ENCODE measurements around the gene CMC2. TPM values are rescaled to one million over a fixed set of nuclear protein-coding genes. Genes with fewer than 3 reads are reported as not detected.
A peak's percentile ranks its signal among the peaks of the same experiment; 100 is the strongest.

CMC2 gene
- total and polyA plus RNA-seq, 10 of the 15 experiments (the other 5 are each of a cell fraction or from before 2014, with no cell fraction given), result 62.8 to 251 (median 157) TPM

- Histone ChIP-seq H3K4me3 (no peak overlapping the region), H3K4me1 (ENCODE audit: control insufficient read depth, insufficient read depth, low read length) (0 out of 2 replicates have a peak, but pooled peaks cover 3% of the 10 kb centered on the region), H3K36me3 (ENCODE audit: control insufficient read depth in 2 of 2, insufficient read depth in 2 of 2, low read length in 1 of 2) (peaks cover 3 to 13% of the 10 kb centered on the region in 2 experiments; a peak in 3 of 4 replicates), H4K20me1 (ENCODE audit: control insufficient read depth, insufficient read depth) (no peaks in the 10 kb centered on the region), H3K4me2 (ENCODE audit: control insufficient read depth, insufficient read depth) (no peak overlapping the region), H3K9me3 (replicated peaks; ENCODE audit: control insufficient read depth, insufficient read depth, low read length) (no peaks in the 10 kb centered on the region), H3K9ac (ENCODE audit: control insufficient read depth, insufficient read depth, low read length) (no peak overlapping the region), H3K27me3 (replicated peaks in 1 of 2; ENCODE audit: control insufficient read depth in 2 of 2, insufficient read depth in 2 of 2, low read length in 1 of 2) (no peaks in the 10 kb centered on the region), H3K79me2 (ENCODE audit: control insufficient read depth, insufficient read depth, low read length) (no peaks in the 10 kb centered on the region), H3K27ac (ENCODE audit: control insufficient read depth, insufficient read depth) (no peak overlapping the region), H2AFZ (ENCODE audit: control insufficient read depth, low read depth, low read length) (no peak overlapping the region)
- in situ Hi-C loops (cut with MboI) (no loop called here), intact Hi-C loops (cut with micrococcal nuclease; ENCODE audit: unreplicated experiment) (no loop called here)
- TF ChIP-seq EGR1 (IDR thresholded peaks at IDR 0.05; ENCODE audit: borderline replicate concordance in 1 of 2, low read depth in 2 of 2, low read length in 2 of 2), result no peak
- TF ChIP-seq RAD21 (IDR thresholded peaks at IDR 0.05; ENCODE audit: insufficient read depth, low read depth, low read length), result 0 out of 2 replicates have a peak, but pooled peaks have one; percentile 5
- no peak for TF ChIP-seq PAX8 (IDR thresholded peaks at IDR 0.05)
- TF ChIP-seq SMARCA5 (IDR thresholded peaks at IDR 0.05), result no peak
- no peak for TF ChIP-seq BCL3 (IDR thresholded peaks at IDR 0.05; ENCODE audit: borderline replicate concordance, insufficient read depth, low read depth, low read length, poor library complexity, severe bottlenecking)
- TF ChIP-seq, protein P1, sequence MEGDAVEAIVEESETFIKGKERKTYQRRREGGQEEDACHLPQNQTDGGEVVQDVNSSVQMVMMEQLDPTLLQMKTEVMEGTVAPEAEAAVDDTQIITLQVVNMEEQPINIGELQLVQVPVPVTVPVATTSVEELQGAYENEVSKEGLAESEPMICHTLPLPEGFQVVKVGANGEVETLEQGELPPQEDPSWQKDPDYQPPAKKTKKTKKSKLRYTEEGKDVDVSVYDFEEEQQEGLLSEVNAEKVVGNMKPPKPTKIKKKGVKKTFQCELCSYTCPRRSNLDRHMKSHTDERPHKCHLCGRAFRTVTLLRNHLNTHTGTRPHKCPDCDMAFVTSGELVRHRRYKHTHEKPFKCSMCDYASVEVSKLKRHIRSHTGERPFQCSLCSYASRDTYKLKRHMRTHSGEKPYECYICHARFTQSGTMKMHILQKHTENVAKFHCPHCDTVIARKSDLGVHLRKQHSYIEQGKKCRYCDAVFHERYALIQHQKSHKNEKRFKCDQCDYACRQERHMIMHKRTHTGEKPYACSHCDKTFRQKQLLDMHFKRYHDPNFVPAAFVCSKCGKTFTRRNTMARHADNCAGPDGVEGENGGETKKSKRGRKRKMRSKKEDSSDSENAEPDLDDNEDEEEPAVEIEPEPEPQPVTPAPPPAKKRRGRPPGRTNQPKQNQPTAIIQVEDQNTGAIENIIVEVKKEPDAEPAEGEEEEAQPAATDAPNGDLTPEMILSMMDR (IDR thresholded peaks at IDR 0.05 in 2 of 3, conservative IDR thresholded peaks at IDR 0.05 in 1 of 3; ENCODE audit: control insufficient read depth in 2 of 3, extremely low read depth in 1 of 3, insufficient read depth in 1 of 3, low read depth in 3 of 3, low read length in 3 of 3), result peak; percentile 23 to 36 (median 26); a peak in 5 of 6 replicates
- no peak for TF ChIP-seq MYC (IDR thresholded peaks at IDR 0.05; ENCODE audit: insufficient read depth, insufficient read length, insufficient replicate concordance, low read length, severe bottlenecking)
- ChIA-PET RAD21 (ENCODE audit: unreplicated experiment) (interaction anchor here (1.2 to 1.5 kb wide), 2 partner anchors 23 to 29 kb away, joined by 3 to 6 read pairs; no protein-coding TSS in a partner anchor), POLR2A (interaction anchor here (0.7 kb wide), 1 partner anchor 11 kb away, joined by 7 read pairs; no protein-coding TSS in a partner anchor), CTCF (interaction anchor here (0.9 to 2.4 kb wide), 8 partner anchors 13 to 102 kb away, joined by 3 to 11 read pairs (median 6); no protein-coding TSS in a partner anchor), SMC1A (ENCODE audit: uncharacterized antibody, unreplicated experiment) (interaction anchor here (1.0 to 1.5 kb wide), 4 partner anchors 11 to 30 kb away, joined by 3 to 5 read pairs (median 4); no protein-coding TSS in a partner anchor)
- DNase-seq (ENCODE audit: low read depth, low spot score), result no peak
- no peak for FAIRE-seq
- WGBS (ENCODE audit: insufficient coverage, insufficient replicate concordance, low lambda C conversion rate, missing lambda C conversion rate), result 96% methylated on average over 6 of the region's 6 CpGs
- BruUV-seq (replicated peaks), result no TSS peak
- ATAC-seq, result peak; percentile 49
Observed at GRCh38 chr16:80974649-80975376, 31.9 kb downstream of the CMC2 start.

Data from GM12878 (cell line).